Activated naive CD4-positive, alpha-beta T cell treated with anti-CD3 and anti-CD28 coated beads, Interleukin-2, amount 10 ng/mL, durations not matched to agents 7 days and 5 days (primary cell): ENCODE measurements around the gene MGMT.

Experiments used
- CTCF ChIA-PET: fragments of 350-600 bp; sonication (Branson Sonifier 250); formaldehyde crosslinking; loops from one replicate; lab custom pipeline; 2021; ENCODE audit warnings: antibody characterized with exemption; lab: Charles Lee
- DNase-seq: peaks from one replicate; pipeline ENCODE4 v3.0.0-alpha.2; 2020
- H3K27ac Mint-ChIP-seq: one replicate; pipeline ENCODE4 v1.8.0; 2021; ENCODE audit warnings: mild to moderate bottlenecking, moderate library complexity, mixed read lengths
- H3K27me3 Mint-ChIP-seq: one replicate; pipeline ENCODE4 v1.8.0; 2021; ENCODE audit warnings: mild to moderate bottlenecking, mixed read lengths
- H3K36me3 Mint-ChIP-seq: one replicate; pipeline ENCODE4 v1.8.0; 2021; ENCODE audit warnings: mixed read lengths
- H3K4me1 Mint-ChIP-seq: one replicate; pipeline ENCODE4 v1.8.0; 2021; ENCODE audit warnings: mixed read lengths
- H3K4me3 Mint-ChIP-seq: one replicate; pipeline ENCODE4 v1.8.0; 2021; ENCODE audit warnings: mild to moderate bottlenecking, moderate library complexity, mixed read lengths
- H3K9me3 Mint-ChIP-seq: one replicate; pipeline ENCODE4 v1.8.0; 2021; ENCODE audit warnings: mixed read lengths

MGMT gene

DNA sequence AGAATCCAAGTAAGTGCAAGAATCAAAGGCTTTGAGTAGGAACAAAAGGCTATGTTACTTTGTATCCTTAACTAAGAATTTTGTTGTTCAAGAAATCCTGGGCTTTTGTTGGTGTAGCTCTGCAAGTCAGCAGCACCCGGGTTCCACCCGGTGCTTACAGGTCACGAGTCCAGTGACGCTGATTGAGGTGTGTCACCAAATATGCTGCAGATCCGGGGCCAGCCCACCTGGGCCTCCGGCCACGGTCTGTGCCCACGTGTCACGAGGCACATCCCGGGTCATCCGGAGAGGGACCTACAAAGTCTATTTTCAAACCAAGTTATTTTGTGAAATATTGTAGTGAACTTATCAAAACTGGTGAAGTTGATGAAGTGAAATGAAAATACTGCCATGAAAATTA, 103.1 kb downstream of the MGMT start:
- Mint-ChIP-seq H3K9me3 (peaks cover 3% of the 10 kb centered on the region), H3K36me3 (peaks cover 8% of the 10 kb centered on the region), H3K4me1 (no peaks in the 10 kb centered on the region), H3K27me3 (no peaks in the 10 kb centered on the region), H3K27ac (no peak overlapping the region), H3K4me3 (no peak overlapping the region)
- CTCF ChIA-PET = no interaction called here
- DNase-seq = no peak

DNA sequence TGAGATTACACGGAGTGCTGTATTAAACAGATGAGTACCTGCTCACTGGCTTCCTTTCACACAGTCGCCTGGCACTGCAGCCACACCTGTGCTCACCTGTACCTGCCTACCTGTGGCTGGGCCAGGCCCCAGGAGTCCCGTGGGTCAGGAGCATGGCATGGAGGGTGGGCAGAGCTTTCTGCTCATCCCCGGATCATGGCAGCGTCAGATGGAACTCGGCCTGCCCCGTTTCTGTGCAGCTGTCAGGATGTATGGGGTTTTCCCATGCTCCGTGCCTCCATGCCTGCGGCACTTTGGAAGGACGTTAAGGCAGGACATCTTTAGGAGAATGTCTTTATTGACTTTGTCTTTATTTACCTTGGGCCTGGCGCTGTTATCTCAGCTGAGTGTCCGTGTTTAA, 112.2 kb downstream of the MGMT start:
- Mint-ChIP-seq H3K27ac (no peak overlapping the region), H3K4me1 (no peaks in the 10 kb centered on the region), H3K36me3 (peaks cover 6% of the 10 kb centered on the region), H3K27me3 (no peaks in the 10 kb centered on the region), H3K9me3 (peaks cover 24% of the 10 kb centered on the region), H3K4me3 (no peak overlapping the region)
- no peak for DNase-seq
- CTCF ChIA-PET = no interaction called here

DNA sequence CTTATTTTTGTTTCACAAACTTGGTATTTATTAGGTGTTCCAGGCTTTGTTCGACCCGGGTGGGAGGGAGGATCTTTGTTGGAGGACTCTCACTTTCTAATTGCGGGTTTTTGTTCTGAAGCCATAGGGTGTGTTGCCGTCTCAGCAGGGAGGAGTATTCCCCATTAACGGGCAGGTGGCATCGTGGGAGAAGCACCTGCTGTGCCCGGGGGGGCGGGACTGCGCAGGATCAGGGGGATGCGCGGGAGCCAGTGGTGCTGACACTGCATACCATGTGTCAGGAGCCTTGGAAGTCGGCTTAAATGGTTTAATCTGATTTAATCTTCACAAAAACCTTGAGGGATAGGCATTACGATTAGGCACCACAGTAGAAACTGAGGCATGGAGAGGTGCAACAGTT, 113.0 kb downstream of the MGMT start:
- no peak for DNase-seq
- no peaks in the 10 kb centered on the region for H3K27me3 Mint-ChIP-seq
- peaks cover 11% of the 10 kb centered on the region for H3K36me3 Mint-ChIP-seq
- peaks cover 30% of the 10 kb centered on the region for H3K9me3 Mint-ChIP-seq
- CTCF ChIA-PET = no interaction called here
- H3K27ac Mint-ChIP-seq = no peak overlapping the region
- no peak overlapping the region for H3K4me3 Mint-ChIP-seq
- no peaks in the 10 kb centered on the region for H3K4me1 Mint-ChIP-seq

DNA sequence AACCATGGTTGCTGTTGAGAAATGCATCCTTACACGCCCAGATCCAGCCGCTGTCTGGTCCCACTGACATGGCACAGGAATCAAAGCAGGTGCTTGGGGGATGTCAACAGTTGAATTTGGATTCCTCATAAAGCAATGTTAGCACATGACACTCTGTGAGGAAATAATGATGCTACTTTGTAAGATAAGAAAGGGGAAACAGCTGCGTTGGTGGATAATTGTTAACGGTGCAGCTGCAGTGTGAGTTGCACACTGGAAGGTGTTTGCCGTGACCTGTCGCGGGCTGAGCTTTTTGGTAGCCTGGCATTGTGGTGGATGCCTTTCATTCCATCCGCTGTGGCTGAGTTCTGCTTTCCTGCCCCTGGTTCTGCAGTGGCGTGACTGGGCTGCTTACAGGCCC, 113.9 kb downstream of the MGMT start:
- no peak overlapping the region for H3K4me3 Mint-ChIP-seq
- peaks cover 38% of the 10 kb centered on the region for H3K9me3 Mint-ChIP-seq
- H3K4me1 Mint-ChIP-seq = no peaks in the 10 kb centered on the region
- H3K27ac Mint-ChIP-seq = no peak overlapping the region
- no peak for DNase-seq
- CTCF ChIA-PET = no interaction called here
- H3K27me3 Mint-ChIP-seq = no peaks in the 10 kb centered on the region
- H3K36me3 Mint-ChIP-seq = peaks cover 15% of the 10 kb centered on the region

- Mint-ChIP-seq H3K4me1 (no peaks in the 10 kb centered on the region), H3K9me3 (peaks cover 48% of the 10 kb centered on the region), H3K36me3 (peaks cover 16% of the 10 kb centered on the region), H3K4me3 (no peak overlapping the region), H3K27ac (no peak overlapping the region), H3K27me3 (no peaks in the 10 kb centered on the region)
- no peak for DNase-seq
- CTCF ChIA-PET = no interaction called here
Observed at GRCh38 chr10:129581827-129582411, 114.9 kb downstream of the MGMT start.

DNA sequence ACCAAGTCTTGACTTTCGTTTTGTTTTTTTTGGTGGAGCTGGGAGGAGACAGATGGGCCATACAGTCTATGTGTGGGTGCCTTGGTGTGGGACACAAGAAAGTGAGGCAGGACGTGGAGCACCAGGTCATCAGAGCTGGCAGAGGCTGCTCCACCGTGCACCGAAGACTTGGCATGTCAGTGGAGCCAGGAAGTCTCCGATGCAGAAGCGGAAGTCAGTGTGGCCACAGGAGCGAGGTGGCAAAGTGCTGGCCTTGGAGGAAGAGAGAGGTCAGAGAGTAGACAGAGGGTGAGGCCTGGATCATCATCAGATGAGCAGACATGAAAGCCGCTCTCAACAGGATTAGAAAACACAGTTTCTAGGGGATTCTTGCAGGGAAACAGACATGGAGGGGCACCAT, 116.8 kb downstream of the MGMT start:
- peaks cover 28% of the 10 kb centered on the region for H3K36me3 Mint-ChIP-seq
- no peaks in the 10 kb centered on the region for H3K27me3 Mint-ChIP-seq
- CTCF ChIA-PET = no interaction called here
- H3K4me1 Mint-ChIP-seq = no peaks in the 10 kb centered on the region
- no peak overlapping the region for H3K27ac Mint-ChIP-seq
- H3K9me3 Mint-ChIP-seq = peaks cover 64% of the 10 kb centered on the region
- no peak for DNase-seq
- no peak overlapping the region for H3K4me3 Mint-ChIP-seq

DNA sequence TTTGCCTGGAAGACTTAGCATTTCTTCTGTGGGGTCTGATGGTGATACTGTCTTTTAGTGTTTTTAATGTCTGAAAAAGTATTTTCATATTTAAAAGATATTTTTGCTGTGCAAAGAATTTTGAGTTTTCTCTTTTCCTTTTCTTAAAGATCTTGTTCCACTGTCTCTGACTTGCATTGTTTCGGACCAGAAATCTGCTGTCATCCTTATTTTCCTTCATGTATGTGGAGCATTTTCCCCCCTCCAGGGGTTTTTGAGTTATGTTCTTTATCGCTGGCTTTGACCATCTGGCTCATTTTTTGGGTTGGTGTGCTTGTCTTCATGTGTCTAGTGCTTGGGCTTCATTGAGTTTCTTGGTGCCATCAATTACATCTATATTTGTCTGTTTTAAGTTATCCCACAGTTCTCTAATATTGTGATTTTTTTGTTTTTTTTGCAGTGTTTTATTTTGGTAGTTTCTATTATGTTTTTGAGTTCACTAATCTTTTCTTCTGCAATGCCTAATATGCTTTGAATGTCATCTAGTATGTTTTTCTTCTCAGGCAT, 119.9 kb downstream of the MGMT start:
- H3K36me3 Mint-ChIP-seq = peaks cover 29% of the 10 kb centered on the region
- CTCF ChIA-PET = no interaction called here
- peaks cover 67% of the 10 kb centered on the region for H3K9me3 Mint-ChIP-seq
- H3K4me3 Mint-ChIP-seq = no peak overlapping the region
- H3K4me1 Mint-ChIP-seq = no peaks in the 10 kb centered on the region
- H3K27ac Mint-ChIP-seq = no peak overlapping the region
- no peaks in the 10 kb centered on the region for H3K27me3 Mint-ChIP-seq
- no peak for DNase-seq

DNA sequence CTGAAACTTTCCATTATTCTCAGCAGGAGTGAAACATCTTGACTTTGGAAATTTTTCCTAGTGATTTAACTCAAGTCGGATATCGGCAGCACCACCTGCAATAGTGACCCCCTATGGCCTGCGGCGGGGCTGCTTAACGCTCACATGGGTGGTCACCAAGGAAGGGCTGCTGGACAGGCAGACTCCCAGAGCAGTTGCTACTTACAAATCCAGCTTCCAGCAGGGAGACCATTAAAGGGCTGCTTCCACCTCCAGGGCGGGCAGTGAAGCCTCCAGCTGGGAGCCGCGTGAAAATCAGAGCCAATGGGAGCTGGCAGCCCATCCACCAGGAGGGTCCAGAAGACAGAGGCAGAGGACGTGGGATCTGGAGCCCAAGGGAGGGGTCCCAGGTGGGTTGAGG, 122.5 kb downstream of the MGMT start:
- H3K4me1 Mint-ChIP-seq = no peaks in the 10 kb centered on the region

GRCh38 chr10:129593953-129594352, 126.9 kb downstream of the MGMT start:
- Mint-ChIP-seq H3K36me3 (peaks cover 6% of the 10 kb centered on the region), H3K27me3 (no peaks in the 10 kb centered on the region), H3K27ac (no peak overlapping the region), H3K4me3 (no peak overlapping the region), H3K9me3 (peaks cover 43% of the 10 kb centered on the region), H3K4me1 (no peaks in the 10 kb centered on the region)
- CTCF ChIA-PET = no interaction called here
- no peak for DNase-seq

More for the DNA sequence above, 122.5 kb downstream of the MGMT start:
- H3K36me3 Mint-ChIP-seq = peaks cover 25% of the 10 kb centered on the region
- no peak overlapping the region for H3K4me3 Mint-ChIP-seq
- CTCF ChIA-PET = no interaction called here
- no peak for DNase-seq
- H3K9me3 Mint-ChIP-seq = peaks cover 61% of the 10 kb centered on the region
- H3K27me3 Mint-ChIP-seq = no peaks in the 10 kb centered on the region
- H3K27ac Mint-ChIP-seq = no peak overlapping the region

- H3K4me3 Mint-ChIP-seq = no peak overlapping the region
- CTCF ChIA-PET = no interaction called here
- H3K27me3 Mint-ChIP-seq = no peaks in the 10 kb centered on the region
- H3K4me1 Mint-ChIP-seq = no peaks in the 10 kb centered on the region
- no peak overlapping the region for H3K27ac Mint-ChIP-seq
- peaks cover 36% of the 10 kb centered on the region for H3K9me3 Mint-ChIP-seq
- no peak for DNase-seq
- H3K36me3 Mint-ChIP-seq = peaks cover 5% of the 10 kb centered on the region
Observed at GRCh38 chr10:129594811-129595210, 127.8 kb downstream of the MGMT start.

- no peak for DNase-seq
- H3K27ac Mint-ChIP-seq = no peak overlapping the region
- H3K36me3 Mint-ChIP-seq = peaks cover 2% of the 10 kb centered on the region
- H3K4me1 Mint-ChIP-seq = no peaks in the 10 kb centered on the region
- H3K4me3 Mint-ChIP-seq = no peak overlapping the region
- H3K27me3 Mint-ChIP-seq = no peaks in the 10 kb centered on the region
- H3K9me3 Mint-ChIP-seq = peaks cover 26% of the 10 kb centered on the region
- CTCF ChIA-PET = no interaction called here
Observed at GRCh38 chr10:129598413-129598812, 131.4 kb downstream of the MGMT start.

- DNase-seq = no peak
- H3K36me3 Mint-ChIP-seq = peaks cover 2% of the 10 kb centered on the region
- CTCF ChIA-PET = no interaction called here
- no peak overlapping the region for H3K4me3 Mint-ChIP-seq
- H3K27ac Mint-ChIP-seq = no peak overlapping the region
- no peaks in the 10 kb centered on the region for H3K27me3 Mint-ChIP-seq
- H3K9me3 Mint-ChIP-seq = peaks cover 21% of the 10 kb centered on the region
- no peaks in the 10 kb centered on the region for H3K4me1 Mint-ChIP-seq
Observed at GRCh38 chr10:129599160-129599559, 132.1 kb downstream of the MGMT start.

DNA sequence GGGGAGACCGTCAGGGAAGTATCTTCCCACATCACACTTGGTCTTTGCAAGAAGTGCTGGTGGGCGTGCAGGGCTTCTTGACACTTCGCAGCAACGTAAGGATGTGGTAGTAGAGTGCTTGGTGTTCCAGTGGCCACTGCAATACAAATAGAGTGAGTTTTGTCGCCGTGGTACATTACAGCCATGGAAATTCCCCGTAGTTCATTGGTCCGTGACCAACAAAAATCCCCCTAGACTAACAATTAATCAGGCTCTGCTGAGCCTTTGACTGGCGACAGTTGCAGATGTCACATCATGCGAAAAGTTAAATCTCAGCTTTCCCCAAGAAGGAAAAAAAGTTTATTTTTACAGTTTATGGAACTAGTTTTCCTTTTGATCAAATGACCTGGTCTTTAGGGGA, 134.7 kb downstream of the MGMT start:
- Mint-ChIP-seq H3K4me1 (no peaks in the 10 kb centered on the region), H3K9me3 (peaks cover 5% of the 10 kb centered on the region), H3K36me3 (no peaks in the 10 kb centered on the region), H3K4me3 (no peak overlapping the region), H3K27me3 (no peaks in the 10 kb centered on the region), H3K27ac (no peak overlapping the region)
- no peak for DNase-seq
- CTCF ChIA-PET = no interaction called here

DNA sequence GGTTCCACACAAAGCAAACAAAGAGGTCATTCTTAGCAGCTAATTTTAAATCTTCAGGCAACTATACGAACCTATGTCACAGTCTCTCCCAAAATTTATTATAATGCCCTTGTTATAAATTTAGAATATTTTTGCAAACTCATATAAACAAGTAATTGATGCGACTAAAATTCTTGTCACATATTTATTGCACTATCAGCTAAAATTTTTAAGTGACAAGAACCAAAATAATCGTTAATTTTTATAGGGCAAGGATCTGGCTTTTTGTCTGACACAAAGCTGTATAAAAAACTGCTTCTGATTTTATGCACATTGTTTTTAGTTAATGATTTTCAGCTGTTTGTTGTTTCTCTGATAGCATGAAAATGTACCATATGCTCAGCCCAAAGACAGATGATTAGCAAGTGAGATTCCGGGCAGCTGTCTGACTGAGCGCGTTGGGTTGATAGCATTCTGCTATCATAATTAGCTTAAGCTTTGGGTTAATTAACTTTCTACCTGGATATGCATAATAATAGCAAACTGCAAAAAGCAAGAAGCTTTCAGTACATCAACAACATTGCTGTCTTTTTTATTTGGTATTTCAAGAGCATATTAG, 136.0 kb downstream of the MGMT start:
- H3K9me3 Mint-ChIP-seq = peaks cover 3% of the 10 kb centered on the region
- no peaks in the 10 kb centered on the region for H3K27me3 Mint-ChIP-seq
- no peaks in the 10 kb centered on the region for H3K4me1 Mint-ChIP-seq
- no peak overlapping the region for H3K27ac Mint-ChIP-seq
- CTCF ChIA-PET = no interaction called here
- no peak overlapping the region for H3K4me3 Mint-ChIP-seq
- H3K36me3 Mint-ChIP-seq = no peaks in the 10 kb centered on the region
- DNase-seq = no peak

- no peaks in the 10 kb centered on the region for H3K36me3 Mint-ChIP-seq
- H3K4me3 Mint-ChIP-seq = no peak overlapping the region
- H3K27ac Mint-ChIP-seq = no peak overlapping the region
- CTCF ChIA-PET = no interaction called here
- no peaks in the 10 kb centered on the region for H3K4me1 Mint-ChIP-seq
- no peak for DNase-seq
- H3K9me3 Mint-ChIP-seq = no peaks in the 10 kb centered on the region
- no peaks in the 10 kb centered on the region for H3K27me3 Mint-ChIP-seq
Observed at GRCh38 chr10:129604333-129605032, 137.4 kb downstream of the MGMT start.
